ENCODE results near the gene AGBL4.

DNA sequence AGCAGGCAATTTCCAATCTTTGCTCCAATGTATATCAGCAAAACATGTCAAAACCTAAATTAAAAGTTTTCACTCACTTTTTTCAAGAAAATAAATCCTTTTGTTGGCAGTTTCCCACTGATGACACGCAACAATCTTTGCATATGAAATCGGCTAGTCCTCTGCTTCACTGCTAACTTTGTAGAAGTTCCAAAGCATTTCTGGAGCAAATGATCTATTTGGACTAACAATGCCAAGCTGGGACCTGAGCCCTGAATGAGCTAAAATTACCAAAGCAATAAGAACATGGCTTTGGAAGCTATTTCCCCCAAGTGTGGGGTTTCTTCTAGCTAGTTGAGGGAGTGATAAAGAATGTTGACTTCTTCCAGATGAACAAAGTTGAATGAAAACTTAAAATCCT is 1252.2 kb downstream of the AGBL4 start:
- TF ChIP-seq GATA2 (IDR thresholded peaks at IDR 0.05; ENCODE audit: low read depth, low read length) (no peak), GATA3 (IDR thresholded peaks at IDR 0.05; ENCODE audit: low read depth, low read length) (no peak)

All from SH-SY5Y (cell line).